Endothelial cell of umbilical vein (primary cell): ENCODE results near the gene PAX6. TPM values are rescaled to one million over a fixed set of nuclear protein-coding genes. Genes with fewer than 3 reads are reported as not detected.

Experiments used
- BruUV-seq: library from RNA; stranded (reverse); fragments of 400-500 nt; replicated peaks from 2 replicates; lab custom pipeline; 2021; lab: Mats Ljungman, UMichigan
- CTCF ChIA-PET: fragments of 300-600, 350-600 bp; sonication (Branson Sonifier 250); formaldehyde crosslinking; loops from one replicate; lab custom pipeline; 2021; ENCODE audit warnings: antibody characterized with exemption, inconsistent platforms; lab: Charles Lee
- POLR2A ChIA-PET: fragments of 300-600, 350-600 bp; sonication (Branson Sonifier 250); formaldehyde crosslinking; loops from one replicate; lab custom pipeline; 2021; ENCODE audit warnings: antibody characterized with exemption, inconsistent platforms; lab: Charles Lee
- DNase-seq: peaks from one replicate; pipeline ENCODE4 v3.0.0-alpha.2; 2011; ENCODE audit warnings: low read depth, low spot score
- FAIRE-seq: peaks from 2 replicates; lab custom pipeline; 2011; peaks lifted over from hg19 to GRCh38; lab: Jason Lieb, UNC
- H2AFZ ChIP-seq: 2 replicates; pipeline ENCODE4 v1.6.0; 2012; ENCODE audit warnings: low read depth, low read length, control low read depth, inconsistent platforms
- H3K27ac ChIP-seq: 2 replicates; pipeline ENCODE4 v1.5.1; 2011; ENCODE audit warnings: low read depth, mild to moderate bottlenecking, control low read depth, low read length, moderate library complexity; ENCODE audit not compliant: insufficient read depth
- H3K27me3 ChIP-seq, 2 experiments: 2 replicates each; pipeline versions ENCODE4 v1.6.0 to v1.6.1; 2011; ENCODE audit warnings: low read length in 2 of 2, mixed read lengths in 1 of 2; ENCODE audit not compliant: control insufficient read depth in 2 of 2, insufficient read depth in 2 of 2
- H3K36me3 ChIP-seq, 2 experiments: 2 replicates in 1 of 2; 3 replicates in 1 of 2; pipeline ENCODE4 v1.5.1; 2011; ENCODE audit warnings: low read length in 2 of 2, mild to moderate bottlenecking in 1 of 2, moderate library complexity in 1 of 2; ENCODE audit not compliant: control insufficient read depth in 2 of 2, insufficient read depth in 2 of 2; ENCODE audit errors: extremely low read depth in 1 of 2
- H3K4me1 ChIP-seq: 3 replicates; pipeline ENCODE4 v1.5.1; 2011; ENCODE audit warnings: mild to moderate bottlenecking, low read length; ENCODE audit not compliant: control insufficient read depth, insufficient read depth; ENCODE audit errors: extremely low read depth
- H3K4me2 ChIP-seq: 2 replicates; pipeline ENCODE4 v1.6.1; 2011; ENCODE audit warnings: low read length, control low read depth, mixed read lengths; ENCODE audit not compliant: insufficient read depth
- H3K4me3 ChIP-seq, 3 experiments: fragments of 200-600 bp in 1 of 3; sonication (generic), shearing (Covaris generic) in 1 of 3; replicated peaks in 1 of 3; 2 replicates each; pipeline ENCODE4 v1.5.1; 2011 to 2016; ENCODE audit warnings: control low read depth in 3 of 3, low read length in 3 of 3, mild to moderate bottlenecking in 2 of 3, inconsistent platforms in 1 of 3, low read depth in 1 of 3, moderate library complexity in 1 of 3; ENCODE audit not compliant: insufficient read depth in 1 of 3
- H3K79me2 ChIP-seq: 2 replicates; pipeline ENCODE4 v1.6.0; 2012; ENCODE audit warnings: low read length, inconsistent platforms; ENCODE audit not compliant: control insufficient read depth, insufficient read depth
- H3K9ac ChIP-seq: replicated peaks from 2 replicates; pipeline ENCODE3; 2011; ENCODE audit warnings: low read length, control low read depth; ENCODE audit not compliant: insufficient read depth; ENCODE audit errors: extremely low read depth
- H3K9me1 ChIP-seq: replicated peaks from 3 replicates; pipeline ENCODE4 v1.6.0; 2011; ENCODE audit warnings: mild to moderate bottlenecking, low read length; ENCODE audit not compliant: control insufficient read depth, insufficient read depth; ENCODE audit errors: extremely low read depth
- H3K9me3 ChIP-seq: replicated peaks from 2 replicates; pipeline ENCODE4 v1.5.1; 2012; ENCODE audit warnings: low read length, inconsistent platforms; ENCODE audit not compliant: control insufficient read depth, insufficient read depth
- H4K20me1 ChIP-seq: replicated peaks from 2 replicates; pipeline ENCODE3; 2011; ENCODE audit warnings: mild to moderate bottlenecking, low read length; ENCODE audit not compliant: control insufficient read depth, insufficient read depth; ENCODE audit errors: extremely low read depth
- EZH2 ChIP-seq: IDR thresholded peaks from 2 replicates; pipeline ENCODE4 v1.6.1; 2012; ENCODE audit warnings: borderline replicate concordance, low read depth, mild to moderate bottlenecking, moderate library complexity, low read length, inconsistent platforms; ENCODE audit not compliant: severe bottlenecking
- FOS ChIP-seq: IDR thresholded peaks from 2 replicates; pipeline ENCODE4 v1.6.1; 2011; ENCODE audit warnings: mild to moderate bottlenecking, low read length, moderate library complexity, borderline replicate concordance; ENCODE audit not compliant: insufficient read depth
- GATA2 ChIP-seq: IDR thresholded peaks from 2 replicates; pipeline ENCODE4 v1.7.0; 2011; ENCODE audit warnings: low read depth, mild to moderate bottlenecking, moderate library complexity, mixed read lengths, low read length; ENCODE audit not compliant: insufficient read length, insufficient read depth
- JUN ChIP-seq: IDR thresholded peaks from 2 replicates; pipeline ENCODE4 v1.6.1; 2011; ENCODE audit warnings: borderline replicate concordance, low read depth; ENCODE audit not compliant: insufficient read length, insufficient read depth
- MYC ChIP-seq: IDR thresholded peaks from one replicate; pipeline ENCODE4 v1.6.1; 2011; ENCODE audit warnings: mild to moderate bottlenecking, low read depth, low read length
- POLR2A ChIP-seq: IDR thresholded peaks from 2 replicates; pipeline ENCODE4 v1.6.1; 2012; ENCODE audit warnings: low read depth, mild to moderate bottlenecking, control low read depth, low read length
- POLR2AphosphoS5 ChIP-seq: IDR thresholded peaks from 2 replicates; pipeline ENCODE4 v1.6.1; 2012; ENCODE audit warnings: low read depth, mild to moderate bottlenecking, control low read depth, low read length, moderate library complexity; ENCODE audit not compliant: insufficient read depth
- dilution Hi-C: fragments of 300-500 bp; cut with MboI; formaldehyde crosslinking; loops from one replicate; pipeline ENCODE4 v1.15.0; 2019; ENCODE audit warnings: low sequenced_read_pairs; ENCODE audit not compliant: extremely low pct_ligation_motif_present
- intact Hi-C: fragments of 100-400 bp; cut with micrococcal nuclease; formaldehyde crosslinking; loops from one replicate; pipeline ENCODE4 v1.10.0; 2022
- polyA plus RNA-seq, 4 experiments: library from polyadenylated mRNA; depleted of rRNA in 3 of 4; stranded (reverse) in 3 of 4; unstranded in 1 of 4; fragments of >200 nt; gene quantifications; 2 replicates each; pipeline versions ENCODE4 v1.2.1 to v1.2.3, GENCODE V29; 2011 to 2012; ENCODE audit warnings: missing spikeins in 1 of 4
- total RNA-seq: library from RNA; stranded (reverse); gene quantifications from 2 replicates; pipeline ENCODE4 v1.2.3, GENCODE V29; 2021
- TF ChIP-seq, protein P1 (sequence below): IDR thresholded peaks from 2 replicates; pipeline ENCODE4 v1.6.1; 2011; ENCODE audit not compliant: insufficient read depth, insufficient read length
- TF ChIP-seq, protein P2 (sequence below), 2 donors: IDR thresholded peaks; 1 replicate in 1 of 2; 2 replicates in 1 of 2; pipeline ENCODE4 v1.5.1; 2011; ENCODE audit warnings: low read length in 2 of 2, mild to moderate bottlenecking in 2 of 2, moderate library complexity in 2 of 2, control low read depth in 1 of 2, inconsistent platforms in 1 of 2, low read depth in 1 of 2; ENCODE audit not compliant: insufficient read depth in 1 of 2; ENCODE audit errors: extremely low read depth in 1 of 2

Gene PAX6
- total and polyA plus RNA-seq, 2 donors (not counting 3 experiments of a cell fraction or from before 2014, with no cell fraction given), result not detected

DNA sequence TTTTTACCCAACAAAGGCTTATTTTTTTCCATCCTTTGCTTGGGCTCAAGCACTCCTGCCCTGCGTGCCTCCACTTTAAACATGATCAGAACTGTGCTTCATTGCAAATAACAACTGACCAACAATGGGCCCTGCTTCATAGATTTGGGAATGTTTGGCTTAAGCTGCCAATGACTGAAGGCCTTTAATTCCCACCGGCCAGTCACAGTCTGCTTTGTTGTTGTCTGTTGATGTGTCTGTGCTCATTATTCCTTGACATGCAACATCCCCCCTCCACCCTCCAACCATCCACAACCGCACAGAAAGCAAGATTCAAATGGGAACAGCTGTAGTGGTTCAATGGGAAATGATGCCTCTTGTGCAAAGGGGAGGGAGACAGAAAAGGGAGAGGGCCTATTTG lies 23.0 kb downstream of the PAX6 start:
- CTCF ChIA-PET, result interaction anchor here (2.3 kb wide), 1 partner anchor 171 kb away, joined by 6 read pairs; no protein-coding TSS in a partner anchor
- POLR2A ChIA-PET, result no interaction called here
- TF ChIP-seq POLR2A, result no peak
- TF ChIP-seq EZH2, result no peak
- no peak for TF ChIP-seq POLR2AphosphoS5
- no peak for TF ChIP-seq JUN
- TF ChIP-seq GATA2, result no peak
- TF ChIP-seq FOS, result no peak
- dilution Hi-C loops, result no loop called here
- no peak for DNase-seq
- no peak overlapping the region for H3K27ac ChIP-seq
- H3K4me3 ChIP-seq, result no peak overlapping the region
- no peak overlapping the region for H3K9ac ChIP-seq
- no peak for FAIRE-seq
- H3K9me3 ChIP-seq, result no peaks in the 10 kb centered on the region
- H3K4me2 ChIP-seq, result no peak overlapping the region
- peaks cover 3 to 5% of the 10 kb centered on the region in 2 experiments for H3K27me3 ChIP-seq
- no peaks in the 10 kb centered on the region for H3K36me3 ChIP-seq
- BruUV-seq, result no TSS peak
- H3K79me2 ChIP-seq, result no peaks in the 10 kb centered on the region
- no peaks in the 10 kb centered on the region for H4K20me1 ChIP-seq
- H2AFZ ChIP-seq, result no peak overlapping the region
- H3K4me1 ChIP-seq, result no peaks in the 10 kb centered on the region
- intact Hi-C loops, result no loop called here
- no peaks in the 10 kb centered on the region for H3K9me1 ChIP-seq

DNA sequence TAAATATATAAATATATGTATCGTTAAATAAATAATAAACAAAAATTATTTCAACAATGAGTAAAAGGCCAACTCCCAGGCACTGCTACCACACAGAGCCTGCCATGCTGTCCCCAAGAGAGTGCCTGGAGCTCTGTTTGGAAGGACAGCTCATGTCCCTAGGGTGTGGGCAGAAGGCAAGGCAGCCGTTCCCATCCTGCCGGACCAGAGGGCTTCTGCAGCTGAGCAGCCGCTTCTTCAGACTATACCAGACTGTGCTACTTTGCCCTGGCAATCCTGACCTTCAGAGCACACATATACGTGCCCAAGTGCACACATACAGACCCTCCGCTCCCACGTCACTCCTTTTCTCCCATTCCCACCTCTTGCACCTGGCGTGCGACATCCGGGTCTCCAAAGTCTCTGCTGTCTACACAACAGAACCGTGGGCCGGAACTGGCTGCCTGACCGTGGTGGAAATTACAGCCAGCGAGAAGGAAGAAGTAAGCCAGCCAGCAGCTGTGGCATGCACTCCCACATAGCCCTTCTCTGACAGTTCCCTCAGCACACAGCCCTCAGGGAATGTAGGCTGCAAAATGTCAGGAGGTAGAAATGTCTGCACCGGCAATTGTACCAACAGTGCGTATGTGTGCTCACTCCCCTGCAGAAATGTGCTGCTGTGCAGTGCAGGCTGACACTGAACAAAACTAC lies 24.0 kb downstream of the PAX6 start:
- intact Hi-C loops, result no loop called here
- H3K27me3 ChIP-seq, result peaks cover 0 to under 1% of the 10 kb centered on the region in 2 experiments
- no peak overlapping the region for H3K4me2 ChIP-seq
- H3K9me3 ChIP-seq, result no peaks in the 10 kb centered on the region
- TF ChIP-seq, protein P1, sequence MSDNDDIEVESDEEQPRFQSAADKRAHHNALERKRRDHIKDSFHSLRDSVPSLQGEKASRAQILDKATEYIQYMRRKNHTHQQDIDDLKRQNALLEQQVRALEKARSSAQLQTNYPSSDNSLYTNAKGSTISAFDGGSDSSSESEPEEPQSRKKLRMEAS, result no peak
- TF ChIP-seq POLR2A (no peak), GATA2 (no peak), JUN (no peak), EZH2 (no peak), MYC (no peak), POLR2AphosphoS5 (no peak), FOS (no peak)
- TF ChIP-seq, protein P2, sequence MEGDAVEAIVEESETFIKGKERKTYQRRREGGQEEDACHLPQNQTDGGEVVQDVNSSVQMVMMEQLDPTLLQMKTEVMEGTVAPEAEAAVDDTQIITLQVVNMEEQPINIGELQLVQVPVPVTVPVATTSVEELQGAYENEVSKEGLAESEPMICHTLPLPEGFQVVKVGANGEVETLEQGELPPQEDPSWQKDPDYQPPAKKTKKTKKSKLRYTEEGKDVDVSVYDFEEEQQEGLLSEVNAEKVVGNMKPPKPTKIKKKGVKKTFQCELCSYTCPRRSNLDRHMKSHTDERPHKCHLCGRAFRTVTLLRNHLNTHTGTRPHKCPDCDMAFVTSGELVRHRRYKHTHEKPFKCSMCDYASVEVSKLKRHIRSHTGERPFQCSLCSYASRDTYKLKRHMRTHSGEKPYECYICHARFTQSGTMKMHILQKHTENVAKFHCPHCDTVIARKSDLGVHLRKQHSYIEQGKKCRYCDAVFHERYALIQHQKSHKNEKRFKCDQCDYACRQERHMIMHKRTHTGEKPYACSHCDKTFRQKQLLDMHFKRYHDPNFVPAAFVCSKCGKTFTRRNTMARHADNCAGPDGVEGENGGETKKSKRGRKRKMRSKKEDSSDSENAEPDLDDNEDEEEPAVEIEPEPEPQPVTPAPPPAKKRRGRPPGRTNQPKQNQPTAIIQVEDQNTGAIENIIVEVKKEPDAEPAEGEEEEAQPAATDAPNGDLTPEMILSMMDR (IDR thresholded peaks at IDR 0.05; ENCODE audit: extremely low read depth in 1 of 2, insufficient read depth in 1 of 2, low read depth in 1 of 2, low read length in 2 of 2), result no peak
- no peak overlapping the region for H3K4me3 ChIP-seq
- no peaks in the 10 kb centered on the region for H3K36me3 ChIP-seq
- H3K27ac ChIP-seq, result no peak overlapping the region
- dilution Hi-C loops, result no loop called here
- no peak for FAIRE-seq
- DNase-seq, result no peak
- CTCF ChIA-PET, result interaction anchor here (0.6 kb wide), 1 partner anchor 10 kb away, joined by 3 read pairs; no protein-coding TSS in a partner anchor
- no TSS peak for BruUV-seq
- H2AFZ ChIP-seq, result no peak overlapping the region
- H4K20me1 ChIP-seq, result no peaks in the 10 kb centered on the region
- POLR2A ChIA-PET, result no interaction called here
- no peaks in the 10 kb centered on the region for H3K79me2 ChIP-seq
- no peak overlapping the region for H3K9ac ChIP-seq
- no peaks in the 10 kb centered on the region for H3K4me1 ChIP-seq
- H3K9me1 ChIP-seq, result no peaks in the 10 kb centered on the region
